ENCODE results near the gene CHAT. TPM values are rescaled to one million over a fixed set of nuclear protein-coding genes. Genes with fewer than 3 reads are reported as not detected.

Gene CHAT
- total RNA-seq, 1 experiment from 2014 or later, result not detected

DNA sequence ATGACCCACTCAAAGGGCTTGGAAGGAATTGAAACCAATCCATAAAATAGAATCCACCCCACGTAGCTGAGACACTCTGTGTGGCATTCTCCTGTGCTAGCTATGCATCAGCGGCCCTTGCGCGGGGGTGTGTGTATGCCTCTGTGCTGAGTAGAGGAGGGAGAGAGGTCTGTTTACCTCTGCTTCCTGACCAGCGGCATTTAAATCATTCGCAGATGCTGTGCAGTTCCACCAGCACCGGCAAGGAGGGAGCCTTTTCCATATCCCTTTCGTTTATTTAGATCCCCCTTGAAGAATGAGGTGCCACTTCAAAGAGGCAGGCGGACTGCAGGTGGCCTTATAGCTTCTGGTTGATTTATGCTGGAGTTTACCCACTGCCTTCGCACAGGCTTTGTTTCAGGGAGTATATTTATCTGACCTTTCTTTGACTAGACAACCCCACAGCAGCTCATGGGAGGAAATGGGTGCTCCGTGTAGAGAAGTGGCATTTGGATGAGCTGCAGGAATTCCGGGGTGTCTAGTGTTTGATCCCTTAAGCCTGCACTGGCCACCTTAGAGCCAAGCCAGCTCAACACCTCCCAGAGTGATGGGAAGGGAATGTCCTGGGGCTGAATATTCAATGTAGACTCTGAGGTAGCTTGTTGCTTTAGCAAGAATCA, 77.0 kb downstream of the CHAT start:
- DNase-seq (ENCODE audit: low read depth), result no peak

DNA sequence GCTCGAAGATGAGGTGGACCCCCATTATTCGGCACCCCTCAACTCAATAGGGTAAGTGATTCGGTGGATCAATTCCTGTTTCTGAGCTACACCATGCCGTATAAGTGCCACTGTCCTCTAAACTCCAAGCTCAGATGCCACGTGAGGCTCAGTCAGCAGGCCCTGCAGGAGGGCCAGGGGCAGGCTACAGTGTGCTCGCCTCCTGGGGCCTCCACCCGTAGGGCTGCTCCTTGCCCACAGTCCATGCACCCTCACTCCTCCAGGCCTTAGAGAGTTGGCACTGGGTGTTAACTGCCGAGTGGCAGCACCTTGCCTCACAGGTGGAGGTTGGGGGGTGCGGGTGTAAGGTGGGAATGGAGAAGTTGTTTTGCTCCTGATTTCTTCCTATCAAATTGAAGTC, 77.8 kb downstream of the CHAT start:
- in situ Hi-C loops (cut with HindIII; ENCODE audit: low pct_unique_long_range_greater_than_20kb, low sequenced_read_pairs), result no loop called here
- DNase-seq (ENCODE audit: low read depth), result no peak

More for the DNA sequence above, 77.0 kb downstream of the CHAT start:
- in situ Hi-C loops (cut with HindIII; ENCODE audit: low pct_unique_long_range_greater_than_20kb, low sequenced_read_pairs), result no loop called here

DNA sequence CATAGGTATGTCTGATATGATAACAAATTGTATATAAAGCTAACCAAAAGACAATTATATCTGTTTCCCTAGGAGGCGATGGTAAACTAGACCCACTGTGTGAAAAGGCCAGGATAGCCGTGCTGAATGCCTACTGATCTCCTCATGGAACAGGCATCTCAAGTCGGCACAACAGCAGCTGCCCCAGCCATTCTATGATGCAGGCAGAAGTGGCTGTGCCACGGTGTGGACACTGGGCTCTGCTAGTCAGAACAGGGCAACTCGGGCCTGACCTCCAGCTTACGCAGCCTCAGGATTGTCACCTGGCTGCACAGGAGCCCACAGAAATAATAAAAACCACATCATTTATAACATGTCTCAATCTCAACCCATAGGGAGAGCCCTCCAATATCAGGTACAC, 80.6 kb downstream of the CHAT start:
- in situ Hi-C loops (cut with HindIII; ENCODE audit: low pct_unique_long_range_greater_than_20kb, low sequenced_read_pairs), result no loop called here
- DNase-seq (ENCODE audit: low read depth), result no peak

DNA sequence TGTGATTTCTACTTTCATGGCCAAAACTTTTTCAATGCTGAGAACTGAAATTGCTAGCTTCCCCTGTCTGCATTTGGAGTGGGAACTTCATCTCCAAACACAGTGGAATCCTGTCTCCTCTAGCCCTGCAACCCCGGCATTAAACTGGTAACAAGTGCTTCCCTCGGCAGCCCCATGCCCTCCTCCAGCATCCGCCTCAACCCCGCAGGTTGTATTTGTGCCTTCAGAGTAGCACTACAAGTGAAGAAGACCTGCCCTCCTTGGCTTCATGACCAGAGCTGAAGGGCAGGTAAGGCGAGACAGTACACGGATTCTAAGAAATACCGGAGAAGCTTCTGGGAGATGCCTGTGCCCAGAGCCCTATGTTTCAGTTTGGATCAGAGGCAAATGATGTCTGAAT, 82.5 kb downstream of the CHAT start:
- DNase-seq (ENCODE audit: low read depth), result no peak
- in situ Hi-C loops (cut with HindIII; ENCODE audit: low pct_unique_long_range_greater_than_20kb, low sequenced_read_pairs), result no loop called here

DNA sequence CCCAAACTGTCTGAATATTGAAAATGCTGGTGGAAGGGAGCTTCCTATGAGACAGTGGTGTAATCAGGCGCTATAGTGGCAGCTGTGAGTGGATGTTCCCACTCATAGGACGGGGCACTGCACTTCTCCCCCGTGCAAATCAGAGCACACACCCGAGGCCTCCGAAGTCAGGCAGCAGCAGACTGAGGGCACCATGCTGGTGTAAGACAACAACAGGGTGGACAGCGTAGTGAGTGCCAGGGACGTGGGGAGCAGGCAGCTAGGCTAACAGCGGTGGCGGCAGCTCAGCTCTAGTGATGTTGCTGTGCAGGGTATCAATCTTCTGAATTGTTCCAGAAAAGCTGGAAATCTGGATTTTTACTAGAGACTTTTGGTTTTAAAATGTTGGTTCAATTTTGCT, 84.8 kb downstream of the CHAT start:
- in situ Hi-C loops (cut with HindIII; ENCODE audit: low pct_unique_long_range_greater_than_20kb, low sequenced_read_pairs), result no loop called here
- no peak for DNase-seq (ENCODE audit: low read depth)

DNA sequence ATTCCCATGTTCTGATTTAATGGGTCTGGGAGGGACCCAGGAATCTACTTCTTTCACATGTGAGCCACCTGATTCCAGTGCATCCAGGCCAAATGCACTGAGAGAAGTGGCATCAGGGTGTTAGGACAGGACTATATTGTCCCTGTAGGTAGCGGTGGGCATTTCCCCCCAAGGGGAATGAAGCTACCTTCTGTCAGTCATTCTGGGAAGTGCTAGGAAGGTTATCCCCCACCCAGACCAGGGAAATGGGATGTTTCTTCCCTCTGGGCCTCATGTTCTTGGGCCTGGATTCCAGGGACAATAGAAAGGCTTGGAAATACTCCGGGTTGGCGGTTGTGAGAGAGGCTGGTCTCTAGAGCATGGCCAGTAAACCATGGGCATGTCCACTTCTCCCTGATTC, 86.4 kb downstream of the CHAT start:
- DNase-seq (ENCODE audit: low read depth), result no peak
- in situ Hi-C loops (cut with HindIII; ENCODE audit: low pct_unique_long_range_greater_than_20kb, low sequenced_read_pairs), result no loop called here

DNA sequence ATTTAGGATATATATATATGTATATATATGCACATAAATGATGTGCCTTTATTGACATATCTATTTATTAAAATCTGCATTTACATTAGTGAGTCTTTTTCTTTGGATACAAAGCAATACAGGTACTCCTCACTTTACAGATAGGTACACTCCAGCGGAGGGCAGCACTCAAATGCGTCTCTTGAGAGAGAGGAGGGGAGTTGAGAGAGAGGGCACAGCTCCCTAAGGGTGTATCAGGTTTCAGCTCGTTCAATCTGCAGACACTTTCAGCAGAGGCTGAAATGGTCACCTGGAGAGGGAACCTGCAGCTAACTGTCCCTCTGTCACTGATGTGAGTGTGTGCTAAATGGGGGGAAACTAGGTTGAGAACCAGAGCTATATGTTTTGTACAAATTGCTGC, 87.2 kb downstream of the CHAT start:
- in situ Hi-C loops (cut with HindIII; ENCODE audit: low pct_unique_long_range_greater_than_20kb, low sequenced_read_pairs), result no loop called here
- DNase-seq (ENCODE audit: low read depth), result peak; percentile 6

DNA sequence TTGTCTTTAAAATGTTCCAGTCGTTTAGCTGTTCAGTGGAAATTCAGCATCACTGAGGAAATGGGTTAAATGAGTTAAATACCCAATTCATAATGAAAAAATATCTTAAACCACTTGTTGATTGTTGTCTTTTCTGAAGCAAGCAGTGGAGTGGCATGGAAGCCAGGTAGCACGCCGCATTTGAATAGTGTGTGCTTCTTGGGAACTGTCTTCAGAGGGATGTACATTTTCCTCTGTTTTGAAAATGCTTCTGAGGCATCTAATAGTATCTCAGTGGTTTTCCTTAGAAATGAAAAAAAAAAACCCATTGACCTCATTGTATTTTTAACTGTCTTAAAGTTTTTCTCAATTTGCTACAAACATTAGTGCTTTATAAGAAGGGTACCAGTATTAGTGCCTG, 93.7 kb downstream of the CHAT start:
- in situ Hi-C loops (cut with HindIII; ENCODE audit: low pct_unique_long_range_greater_than_20kb, low sequenced_read_pairs), result no loop called here
- DNase-seq (ENCODE audit: low read depth), result no peak

DNA sequence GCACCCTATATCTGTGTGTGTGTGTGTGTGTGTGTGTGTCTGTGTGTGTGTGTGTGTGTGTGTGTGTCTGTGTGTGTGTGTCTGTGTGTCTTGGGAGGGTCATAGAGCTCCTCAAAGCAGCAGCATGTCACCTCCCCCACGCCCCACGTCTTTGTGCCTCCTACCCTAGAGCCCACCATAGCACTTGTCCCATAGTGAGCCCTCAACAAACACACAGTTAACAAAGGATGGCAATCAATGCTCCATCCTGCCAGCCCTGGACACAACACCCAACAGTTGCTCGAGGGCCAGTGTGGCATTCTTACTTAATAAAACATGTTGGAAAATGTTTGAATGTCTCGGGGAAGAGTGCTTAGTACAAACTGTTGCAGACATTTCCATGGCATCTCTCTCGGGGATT, 96.1 kb downstream of the CHAT start:
- DNase-seq (ENCODE audit: low read depth), result no peak
- in situ Hi-C loops (cut with HindIII; ENCODE audit: low pct_unique_long_range_greater_than_20kb, low sequenced_read_pairs), result no loop called here

DNA sequence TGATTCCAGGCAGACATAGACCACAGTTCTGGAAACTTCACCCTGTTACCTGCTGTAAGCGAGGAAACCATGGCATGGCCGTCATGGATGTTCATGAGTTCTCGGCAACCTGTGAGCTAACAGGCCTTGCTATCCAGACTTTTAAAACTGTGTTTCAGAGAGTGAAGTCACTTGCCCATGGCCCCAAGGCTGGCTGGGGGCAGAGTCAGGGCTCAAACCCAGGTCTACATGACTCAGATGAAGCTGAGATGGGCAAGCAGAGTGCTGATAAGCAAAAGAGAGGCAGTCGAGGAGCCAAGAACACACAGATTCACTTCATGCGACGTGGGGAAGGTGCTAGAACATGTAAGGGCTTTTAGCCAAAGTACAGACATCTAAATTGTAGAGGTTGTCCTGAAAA, 97.1 kb downstream of the CHAT start:
- in situ Hi-C loops (cut with HindIII; ENCODE audit: low pct_unique_long_range_greater_than_20kb, low sequenced_read_pairs), result no loop called here
- DNase-seq (ENCODE audit: low read depth), result no peak

DNA sequence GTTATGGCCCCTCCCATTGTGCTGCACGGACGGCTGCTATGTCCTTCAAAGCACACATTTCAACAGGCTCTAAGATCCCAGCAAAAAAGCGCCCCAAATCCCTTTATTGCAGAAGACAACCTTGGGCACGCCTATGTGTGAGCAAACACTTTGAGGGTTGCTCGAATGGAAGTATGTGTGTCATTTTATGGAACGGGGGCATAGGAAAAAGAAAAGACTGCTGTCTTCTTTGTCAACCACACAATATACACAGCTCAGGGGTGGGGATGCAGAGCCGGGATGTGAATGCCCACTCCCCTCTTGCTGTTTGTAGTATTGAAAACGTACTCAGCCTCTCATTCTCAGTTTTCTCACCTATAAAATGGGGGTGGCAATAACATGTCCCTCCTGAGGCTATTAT, 97.6 kb downstream of the CHAT start:
- in situ Hi-C loops (cut with HindIII; ENCODE audit: low pct_unique_long_range_greater_than_20kb, low sequenced_read_pairs), result no loop called here
- DNase-seq (ENCODE audit: low read depth), result no peak

DNA sequence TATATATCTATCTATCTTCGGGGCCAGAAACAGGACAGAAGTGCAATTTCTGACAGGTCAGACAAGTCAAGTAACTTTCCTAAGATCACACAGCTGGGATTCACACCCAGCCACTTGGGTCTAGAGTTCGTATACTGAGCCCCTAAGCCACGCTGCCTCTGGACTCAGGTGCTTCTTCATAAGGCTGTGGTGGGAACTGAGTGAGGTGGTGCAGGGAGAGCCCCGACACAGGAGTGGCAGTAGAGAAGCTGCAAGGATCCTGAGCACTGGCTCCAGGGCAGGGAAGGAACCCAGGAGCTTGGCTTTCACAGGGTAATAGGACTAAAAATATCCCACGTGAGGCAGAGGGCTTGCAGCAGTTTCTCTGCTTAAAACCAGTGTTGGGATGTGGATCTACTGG, 99.4 kb downstream of the CHAT start:
- DNase-seq (ENCODE audit: low read depth), result no peak
- in situ Hi-C loops (cut with HindIII; ENCODE audit: low pct_unique_long_range_greater_than_20kb, low sequenced_read_pairs), result no loop called here

Other genes with a start within 250 kb of the CHAT start
- gene DRGX, start 217.9 kb upstream of the CHAT start, total RNA-seq (2014; rRNA removed; shearing (Covaris generic); ENCODE audit: low replicate concordance), result not detected in 2 replicates
- 4.3 and 43.1 TPM in 2 replicates for gene ERCC6, start 74.9 kb upstream of the CHAT start, total RNA-seq (2014; rRNA removed; shearing (Covaris generic); ENCODE audit: low replicate concordance)
- not detected in 2 replicates for gene SLC18A3, start 3.7 kb upstream of the CHAT start, total RNA-seq (2014; rRNA removed; shearing (Covaris generic); ENCODE audit: low replicate concordance)
- gene C10orf53, start 65.6 kb downstream of the CHAT start, total RNA-seq (2014; rRNA removed; shearing (Covaris generic); ENCODE audit: low replicate concordance), result not detected in 2 replicates
- 4.1 and 13.9 TPM in 2 replicates for gene OGDHL, start 148.3 kb downstream of the CHAT start, total RNA-seq (2014; rRNA removed; shearing (Covaris generic); ENCODE audit: low replicate concordance)

All from Caki2 (cell line).